Measurements from ENCODE around the gene ARHGAP19. TPM values are rescaled to one million over a fixed set of nuclear protein-coding genes. Genes with fewer than 3 reads are reported as not detected.

The ARHGAP19 gene
- total and polyA plus RNA-seq, 9 of the 15 experiments (the other 6 are each of a cell fraction or from before 2014, with no cell fraction given), result 14.8 to 49.5 (median 26.8) TPM

- Histone ChIP-seq H3K79me2 (ENCODE audit: control insufficient read depth, insufficient read depth, low read length) (peaks cover 37% of the 10 kb centered on the region), H3K27ac (ENCODE audit: extremely low read depth, low read depth, low read length) (no peak overlapping the region; the same call in 2 of the 3 replicates), H3K9me3 (replicated peaks; ENCODE audit: control insufficient read depth, insufficient read depth, low read depth, low read length) (no peaks in the 10 kb centered on the region), H3K36me3 (ENCODE audit: control insufficient read depth, insufficient read depth, low read length) (no peaks in the 10 kb centered on the region), H3K9ac (ENCODE audit: insufficient read depth in 1 of 2, low read depth in 2 of 2, low read length in 2 of 2) (no peak overlapping the region), H4K20me1 (replicated peaks; ENCODE audit: control insufficient read depth, insufficient read depth, low read length) (no peaks in the 10 kb centered on the region), H3K4me3 (no peak overlapping the region), H3K4me2 (ENCODE audit: insufficient read depth, low read length) (no peak overlapping the region; the same call in 1 of the 2 replicates), H2AFZ (ENCODE audit: low read depth, low read length) (peak overlapping the region; percentile 85), H3K27me3 (ENCODE audit: control insufficient read depth in 2 of 2, insufficient read depth in 2 of 2, low read length in 2 of 2) (no peaks in the 10 kb centered on the region), H3K9me1 (ENCODE audit: control insufficient read depth, insufficient read depth, low read length) (no peaks in the 10 kb centered on the region), H3K4me1 (replicated peaks in 1 of 2; ENCODE audit: control insufficient read depth in 2 of 2, insufficient read depth in 2 of 2, low read length in 2 of 2) (peaks cover 14 to 21% of the 10 kb centered on the region in 2 experiments; a peak in 4 of 5 replicates)
- 20% methylated on average over 3 of the region's 3 CpGs for whole genome bisulfite sequencing (ENCODE audit: insufficient coverage, low coverage, missing lambda C conversion rate)
- FAIRE-seq (no peak), DNase-seq (ENCODE audit: extremely low read depth in 1 of 4, low spot score in 3 of 4) (no peak), ATAC-seq (no peak)
- no TSS peak for BruUV-seq (replicated peaks)
- intact Hi-C loops (cut with micrococcal nuclease), result loop anchor here (5.0 kb wide), 1 partner anchor 39 kb away; the partner anchor contains the start of gene FRAT2
- no peak for TF ChIP-seq POLR2H (tag; IDR thresholded peaks at IDR 0.05; ENCODE audit: low read depth)
- peak in 1 of 2 experiments; percentile 85 for TF ChIP-seq AFF1 (IDR thresholded peaks at IDR 0.05; ENCODE audit: low read depth in 1 of 2, partially characterized antibody in 2 of 2)
- TF ChIP-seq MEIS2 (IDR thresholded peaks at IDR 0.05; ENCODE audit: partially characterized antibody), result peak; percentile 1
- no peak for TF ChIP-seq KDM5B (IDR thresholded peaks at IDR 0.05; ENCODE audit: insufficient replicate concordance, low read depth, low read length)
- TF ChIP-seq NR2C2 (CRISPR knock-in tag; IDR thresholded peaks at IDR 0.05), result no peak
- peak; percentile 9; the same call in 1 of the 2 replicates for TF ChIP-seq NR2C2 (tag; IDR thresholded peaks at IDR 0.05)
- TF ChIP-seq ZNF316 (IDR thresholded peaks at IDR 0.05), result peak; percentile 80
- TF ChIP-seq PHB (CRISPR knock-in tag; IDR thresholded peaks at IDR 0.05), result no peak
- TF ChIP-seq MAFF (IDR thresholded peaks at IDR 0.05; ENCODE audit: low read length), result peak; percentile 52; the same call in 1 of the 2 replicates
- TF ChIP-seq NFE2 (IDR thresholded peaks at IDR 0.05; ENCODE audit: low read depth), result peak; percentile 44
- no peak for TF ChIP-seq IRF9 (tag; IDR thresholded peaks at IDR 0.05)
- peak; percentile 20; the same call in 1 of the 2 replicates for TF ChIP-seq ATF3 (IDR thresholded peaks at IDR 0.05)
- TF ChIP-seq ATF3 (CRISPR knock-in tag; conservative IDR thresholded peaks at IDR 0.05), result no peak
- TF ChIP-seq SIX5 (IDR thresholded peaks at IDR 0.05; ENCODE audit: borderline replicate concordance in 1 of 2, insufficient read depth in 1 of 2, low read depth in 1 of 2, low read length in 2 of 2), result peak in 1 of 2 experiments; percentile 57; a peak in 2 of 4 replicates
- TF ChIP-seq MAFG (tag; conservative IDR thresholded peaks at IDR 0.05), result peak; percentile 74
- TF ChIP-seq C11orf30 (IDR thresholded peaks at IDR 0.05; ENCODE audit: low read depth), result peak; percentile 28; the same call in 1 of the 2 replicates
- peak; percentile 61; the same call in 1 of the 2 replicates for TF ChIP-seq NFE2L1 (tag; IDR thresholded peaks at IDR 0.05; ENCODE audit: borderline replicate concordance, low read depth)
- ChIA-PET CTCF (ENCODE audit: low intra/inter-chr PET ratio) (no interaction called here), POLR2A (interaction anchor here (1.9 kb wide), 1 partner anchor 20 kb away, joined by 5 read pairs; no protein-coding TSS in a partner anchor)
- in situ Hi-C loops (cut with MboI), result no loop called here
Measured at GRCh38 chr10:97292862-97293198, 393 bp upstream of the ARHGAP19 start.

Data from K562 (cell line).